ENCODE results near the gene PHYHD1. TPM values are rescaled to one million over a fixed set of nuclear protein-coding genes. Genes with fewer than 3 reads are reported as not detected.
A peak's percentile ranks its signal among the peaks of the same experiment; 100 is the strongest.

Gene PHYHD1
- total RNA-seq, 2 experiments from 2014 or later, result 0.61 to 1.5 TPM

DNA sequence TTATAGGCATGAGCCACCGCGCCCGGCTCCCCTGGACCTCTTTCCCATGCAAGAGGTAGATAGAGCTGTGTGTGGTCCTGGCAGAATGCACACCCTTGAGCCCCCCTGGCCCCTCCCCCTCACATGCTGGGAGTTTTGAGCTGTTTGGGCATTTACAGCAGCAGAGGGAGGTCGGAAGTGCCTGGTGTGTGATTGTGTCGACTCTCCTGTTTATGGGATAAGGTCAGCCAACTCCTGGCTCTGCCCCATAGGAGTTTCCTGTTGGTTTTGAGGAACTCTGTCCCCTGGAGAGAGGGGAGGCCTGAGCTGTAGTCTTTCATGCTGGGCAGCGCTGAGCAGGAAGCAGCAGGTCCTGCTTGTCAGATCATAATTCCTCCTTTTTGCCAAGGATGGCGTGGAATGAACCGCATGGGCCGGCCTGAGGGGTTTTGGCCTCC is 32.9 kb upstream of the PHYHD1 start:
- Mint-ChIP-seq H3K4me1 (ENCODE audit: low read depth) (peaks cover 46% of the 10 kb centered on the region), H3K27ac (peak overlapping the region; percentile 30), H3K36me3 (ENCODE audit: low read depth) (peaks cover 11% of the 10 kb centered on the region), H3K4me3 (no peak overlapping the region), H3K27me3 (no peaks in the 10 kb centered on the region), H3K9me3 (no peaks in the 10 kb centered on the region)
- intact Hi-C loops (cut with micrococcal nuclease), result no loop called here
- CTCF ChIA-PET, result interaction anchor here (0.8 kb wide), 1 partner anchor 24 kb away, joined by 3 read pairs; no protein-coding TSS in a partner anchor
- no peak for ATAC-seq
- POLR2A ChIA-PET, result interaction anchor here (0.6 to 1.2 kb wide), 3 partner anchors 9 to 18 kb away, joined by 3 to 4 read pairs (median 3); no protein-coding TSS in a partner anchor
- TF ChIP-seq, protein P1, sequence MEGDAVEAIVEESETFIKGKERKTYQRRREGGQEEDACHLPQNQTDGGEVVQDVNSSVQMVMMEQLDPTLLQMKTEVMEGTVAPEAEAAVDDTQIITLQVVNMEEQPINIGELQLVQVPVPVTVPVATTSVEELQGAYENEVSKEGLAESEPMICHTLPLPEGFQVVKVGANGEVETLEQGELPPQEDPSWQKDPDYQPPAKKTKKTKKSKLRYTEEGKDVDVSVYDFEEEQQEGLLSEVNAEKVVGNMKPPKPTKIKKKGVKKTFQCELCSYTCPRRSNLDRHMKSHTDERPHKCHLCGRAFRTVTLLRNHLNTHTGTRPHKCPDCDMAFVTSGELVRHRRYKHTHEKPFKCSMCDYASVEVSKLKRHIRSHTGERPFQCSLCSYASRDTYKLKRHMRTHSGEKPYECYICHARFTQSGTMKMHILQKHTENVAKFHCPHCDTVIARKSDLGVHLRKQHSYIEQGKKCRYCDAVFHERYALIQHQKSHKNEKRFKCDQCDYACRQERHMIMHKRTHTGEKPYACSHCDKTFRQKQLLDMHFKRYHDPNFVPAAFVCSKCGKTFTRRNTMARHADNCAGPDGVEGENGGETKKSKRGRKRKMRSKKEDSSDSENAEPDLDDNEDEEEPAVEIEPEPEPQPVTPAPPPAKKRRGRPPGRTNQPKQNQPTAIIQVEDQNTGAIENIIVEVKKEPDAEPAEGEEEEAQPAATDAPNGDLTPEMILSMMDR (IDR thresholded peaks at IDR 0.05), result no peak
- no peak for DNase-seq

DNA sequence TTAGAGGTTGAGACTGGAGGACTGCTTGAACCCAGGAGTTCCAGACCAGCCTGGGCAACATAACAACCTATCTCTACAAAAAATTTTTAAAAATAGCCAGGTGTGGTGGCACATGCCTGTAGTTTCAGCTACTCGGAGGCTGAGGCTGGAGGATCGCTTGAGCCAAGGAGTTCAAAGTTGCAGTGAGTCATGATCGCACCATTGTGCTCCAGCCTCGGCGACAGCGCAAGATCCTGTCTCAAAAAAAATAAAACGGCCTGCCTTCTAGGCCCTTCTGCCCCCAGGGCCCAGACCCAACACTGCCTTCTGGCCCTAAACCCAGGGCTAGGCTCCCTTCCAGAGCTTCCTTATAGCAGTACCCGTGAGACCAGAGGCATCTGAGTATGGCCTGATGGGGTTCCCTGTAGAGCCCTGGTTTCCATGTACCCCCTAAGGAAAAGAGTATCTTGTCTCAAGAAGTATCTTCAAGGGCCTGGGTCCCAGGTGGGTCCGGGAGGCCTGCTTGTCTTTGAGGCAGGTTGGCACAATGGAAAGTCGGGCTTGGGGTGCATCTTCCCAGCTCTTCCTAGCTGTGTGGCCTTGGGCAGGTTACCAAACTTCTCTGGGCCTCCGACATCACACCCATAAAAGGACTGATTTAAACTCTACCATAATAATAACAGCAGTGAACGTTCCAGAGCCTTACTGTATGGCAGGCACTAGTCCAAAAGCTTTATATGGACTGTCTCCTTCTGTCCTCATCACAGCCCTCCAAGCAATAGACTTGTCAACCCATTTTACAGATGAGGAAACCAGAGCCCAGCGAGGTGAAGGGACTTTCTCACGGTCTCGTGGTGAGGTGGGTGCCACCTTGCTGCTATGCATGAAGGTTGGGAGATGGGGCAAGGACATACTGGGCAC is 29.2 kb upstream of the PHYHD1 start:
- TF ChIP-seq, protein P1 (IDR thresholded peaks at IDR 0.05), result no peak
- DNase-seq (no peak), ATAC-seq (no peak)
- Mint-ChIP-seq H3K4me1 (ENCODE audit: low read depth) (peaks cover 44% of the 10 kb centered on the region), H3K4me3 (no peak overlapping the region), H3K36me3 (ENCODE audit: low read depth) (peaks cover 19% of the 10 kb centered on the region), H3K9me3 (no peaks in the 10 kb centered on the region), H3K27me3 (no peaks in the 10 kb centered on the region), H3K27ac (no peak overlapping the region)
- intact Hi-C loops (cut with micrococcal nuclease), result no loop called here
- CTCF ChIA-PET, result interaction anchor here (1.2 to 1.4 kb wide), 3 partner anchors 14 to 37 kb away, joined by 3 to 4 read pairs (median 4); no protein-coding TSS in a partner anchor
- POLR2A ChIA-PET, result interaction anchor here (0.6 to 0.9 kb wide), 2 partner anchors 9 to 12 kb away, joined by 4 read pairs; no protein-coding TSS in a partner anchor

DNA sequence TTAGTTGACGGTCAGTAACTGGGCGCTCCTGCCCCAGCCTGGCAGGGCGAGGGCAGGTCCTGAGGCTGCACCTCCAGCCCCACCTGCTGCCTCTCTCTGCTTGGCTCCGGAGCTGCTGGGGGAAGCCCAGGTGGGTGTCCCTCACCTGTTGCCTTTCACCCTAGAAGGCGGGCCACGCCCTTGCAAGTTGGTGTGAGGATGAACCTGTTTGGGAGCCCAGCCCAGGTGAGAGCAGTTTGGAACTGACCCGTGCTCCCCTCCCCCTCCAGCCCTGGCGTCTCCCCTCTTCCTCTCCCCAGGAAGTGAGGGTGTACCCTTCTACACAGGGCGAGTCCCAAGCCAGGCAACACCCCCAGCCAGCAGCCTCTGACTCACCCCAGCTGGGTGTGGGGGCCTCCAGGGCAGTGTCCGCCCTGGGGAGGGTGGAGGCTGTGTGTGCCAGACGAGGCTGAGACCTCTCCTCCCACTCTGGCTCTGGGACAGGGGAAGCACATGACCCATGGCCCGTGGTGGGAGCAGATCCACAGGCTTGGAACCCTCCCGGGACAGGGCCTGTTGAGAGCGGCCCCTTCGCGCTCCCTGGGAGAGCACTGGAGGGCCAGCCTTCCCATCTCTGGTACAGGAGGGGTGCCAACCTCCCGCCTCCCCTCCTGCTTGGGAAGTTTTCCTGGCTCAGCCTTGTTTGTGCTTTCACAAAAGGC is 28.4 kb upstream of the PHYHD1 start:
- TF ChIP-seq, protein P1 (IDR thresholded peaks at IDR 0.05), result no peak
- peak; percentile 97 for ATAC-seq
- DNase-seq, result peak; percentile 58
- Mint-ChIP-seq H3K27me3 (no peaks in the 10 kb centered on the region), H3K27ac (peak overlapping the region; percentile 25), H3K36me3 (ENCODE audit: low read depth) (peaks cover 23% of the 10 kb centered on the region), H3K4me1 (ENCODE audit: low read depth) (peaks cover 45% of the 10 kb centered on the region), H3K4me3 (no peak overlapping the region), H3K9me3 (no peaks in the 10 kb centered on the region)
- CTCF ChIA-PET, result interaction anchor here (1.2 kb wide), 1 partner anchor 15 kb away, joined by 3 read pairs; no protein-coding TSS in a partner anchor
- intact Hi-C loops (cut with micrococcal nuclease), result no loop called here
- POLR2A ChIA-PET, result interaction anchor here (1.5 to 1.7 kb wide), 2 partner anchors 10 kb away, joined by 6 read pairs; no protein-coding TSS in a partner anchor

DNA sequence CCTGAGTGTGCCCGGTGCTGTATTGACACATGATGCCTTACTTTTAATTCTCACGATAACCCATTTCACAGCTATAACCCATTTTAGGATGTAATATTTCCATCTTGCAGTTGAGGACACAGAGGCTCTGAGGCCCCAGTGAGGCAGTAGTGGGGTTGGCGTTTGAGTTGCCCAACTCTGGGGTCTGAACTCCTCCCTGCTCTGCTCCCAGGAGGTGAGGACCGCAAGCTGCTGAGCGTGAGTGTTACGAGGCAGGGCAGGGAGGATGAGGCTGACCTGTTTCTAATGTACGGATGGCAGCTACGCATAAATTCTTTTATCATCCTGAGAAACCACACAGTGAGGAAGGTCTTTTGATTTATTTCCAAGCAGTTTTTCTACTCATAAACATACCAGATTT is 27.4 kb upstream of the PHYHD1 start:
- intact Hi-C loops (cut with micrococcal nuclease), result no loop called here
- H3K27me3 Mint-ChIP-seq, result no peaks in the 10 kb centered on the region
- H3K4me3 Mint-ChIP-seq, result no peak overlapping the region
- H3K4me1 Mint-ChIP-seq (ENCODE audit: low read depth), result peaks cover 50% of the 10 kb centered on the region
- H3K9me3 Mint-ChIP-seq, result no peaks in the 10 kb centered on the region
- ChIA-PET POLR2A (interaction anchor here (1.1 to 1.7 kb wide), 3 partner anchors 9 to 19 kb away, joined by 3 to 6 read pairs (median 6); no protein-coding TSS in a partner anchor), CTCF (no interaction called here)
- H3K36me3 Mint-ChIP-seq (ENCODE audit: low read depth), result peaks cover 28% of the 10 kb centered on the region
- ATAC-seq (no peak), DNase-seq (no peak)
- TF ChIP-seq, protein P1 (IDR thresholded peaks at IDR 0.05), result no peak
- peak overlapping the region; percentile 48 for H3K27ac Mint-ChIP-seq

Measured in activated CD8-positive, alpha-beta T cell treated with anti-CD3 and anti-CD28 coated beads for 36 hours (primary cell).